ENCODE measurements around the gene F5.

GRCh38 chr1:169546087-169546995, 39.9 kb downstream of the F5 start:
- TF ChIP-seq EZH2 (IDR thresholded peaks at IDR 0.05) (no peak), POLR2AphosphoS5 (IDR thresholded peaks at IDR 0.05; ENCODE audit: borderline replicate concordance, low read depth, low read length) (no peak), FOXP2 (optimal IDR thresholded peaks at IDR 0.05; ENCODE audit: control extremely low read depth, extremely low read length, insufficient read depth) (no peak)
